Right ventricle myocardium inferior (tissue), 1 donor: ENCODE measurements around the gene CLPX. TPM values are rescaled to one million over a fixed set of nuclear protein-coding genes. Genes with fewer than 3 reads are reported as not detected.

Source experiments
- total RNA-seq: library from RNA; stranded (reverse); fragmentation: NEBNext Ultra II Directional; extraction: Animal tissue kit (Norgen Biotek cat#: 25700); gene quantifications from one replicate; pipeline ENCODE4 v1.2.1, GENCODE V29; 2021
- donor health status: DM: no; HTN: yes; CAD: no; lungs with severe emphysema.

CLPX gene
- total RNA-seq, 1 donor from 2014 or later: 54.6 TPM

Other genes with a start within 250 kb of the CLPX start
- 45.3 TPM for gene SPG21, start 195.4 kb downstream of the CLPX start, total RNA-seq
- 18.7 TPM for gene MTFMT, start 155.7 kb downstream of the CLPX start, total RNA-seq
- gene SLC51B, start 140.0 kb downstream of the CLPX start, total RNA-seq: not detected
- 23.3 TPM for gene RASL12, start 117.4 kb downstream of the CLPX start, total RNA-seq
- gene KBTBD13, start 108.6 kb downstream of the CLPX start, total RNA-seq: 8.4 TPM
- gene UBAP1L, start 70.1 kb downstream of the CLPX start, total RNA-seq: 1.5 TPM
- gene PDCD7, start 51.5 kb downstream of the CLPX start, total RNA-seq: 17.9 TPM
- 15.7 TPM for gene CILP, start 26.1 kb upstream of the CLPX start, total RNA-seq
- gene PARP16, start 101.5 kb upstream of the CLPX start, total RNA-seq: 4.9 TPM
- gene RNU5A-1, start 110.7 kb upstream of the CLPX start, total RNA-seq: not detected
- 25.8 TPM for gene RNU5B-1, start 119.3 kb upstream of the CLPX start, total RNA-seq
- gene IGDCC3, start 192.7 kb upstream of the CLPX start, total RNA-seq: 0.43 TPM
- gene IGDCC4, start 237.6 kb upstream of the CLPX start, total RNA-seq: 3.7 TPM